DOHH2 (cell line): Measurements from ENCODE around the gene SLC44A1.

Experiments
- H3F3A ChIP-seq: fragments of 200-600 bp; sonication (generic), shearing (Covaris generic); 2 replicates; pipeline ENCODE4 v1.6.0; 2016; ENCODE audit warnings: antibody characterized with exemption, mild to moderate bottlenecking; ENCODE audit not compliant: control insufficient read depth, insufficient read depth
- H3K27ac ChIP-seq: fragments of 200-600 bp; sonication (generic); 2 replicates; pipeline ENCODE4 v1.5.1; 2014; ENCODE audit warnings: low read depth, mild to moderate bottlenecking, low read length, moderate library complexity
- H3K27me3 ChIP-seq: fragments of 200-600 bp; sonication (generic); 2 replicates; pipeline ENCODE4 v1.6.1; 2014; ENCODE audit warnings: mild to moderate bottlenecking, low read length, mixed read lengths; ENCODE audit not compliant: control insufficient read depth
- H3K36me3 ChIP-seq: fragments of 200-600 bp; sonication (generic); 2 replicates; pipeline ENCODE4 v1.6.1; 2014; ENCODE audit warnings: mild to moderate bottlenecking, low read length, moderate library complexity, mixed read lengths; ENCODE audit not compliant: control insufficient read depth
- H3K4me1 ChIP-seq: fragments of 200-600 bp; sonication (generic); 2 replicates; pipeline ENCODE4 v1.6.1; 2014; ENCODE audit warnings: mild to moderate bottlenecking, low read length, mixed read lengths; ENCODE audit not compliant: control insufficient read depth
- H3K4me2 ChIP-seq: fragments of 200-600 bp; sonication (generic); 2 replicates; pipeline ENCODE4 v1.6.0; 2014; ENCODE audit warnings: mild to moderate bottlenecking, low read length, moderate library complexity
- H3K4me3 ChIP-seq: fragments of 200-600 bp; sonication (generic); 2 replicates; pipeline ENCODE4 v1.5.1; 2014; ENCODE audit warnings: mild to moderate bottlenecking, low read length, mixed read lengths
- H3K79me2 ChIP-seq: fragments of 200-600 bp; sonication (generic); 2 replicates; pipeline ENCODE4 v1.6.1; 2014; ENCODE audit warnings: mild to moderate bottlenecking, low read length, mixed read lengths; ENCODE audit not compliant: control insufficient read depth
- H3K9me2 ChIP-seq: fragments of 200-600 bp; sonication (generic); replicated peaks from 2 replicates; pipeline ENCODE4 v1.6.1; 2014; ENCODE audit warnings: mild to moderate bottlenecking, low read length, mixed read lengths; ENCODE audit not compliant: control insufficient read depth
- H3K9me3 ChIP-seq: fragments of 200-600 bp; sonication (generic); 2 replicates; pipeline ENCODE4 v1.6.1; 2014; ENCODE audit warnings: antibody characterized with exemption, low read length, mixed read lengths; ENCODE audit not compliant: control insufficient read depth, insufficient read depth
- H4K20me1 ChIP-seq: fragments of 200-600 bp; sonication (generic); 2 replicates; pipeline ENCODE4 v1.6.0; 2014; ENCODE audit warnings: low read depth, mild to moderate bottlenecking, antibody characterized with exemption, low read length, moderate library complexity; ENCODE audit not compliant: control insufficient read depth, insufficient read depth
- EZH2phosphoT487 ChIP-seq: fragments of 200-600 bp; sonication (generic); IDR thresholded peaks from 2 replicates; pipeline ENCODE4 v1.6.1; 2017; ENCODE audit warnings: borderline replicate concordance, mild to moderate bottlenecking, antibody characterized with exemption, low read length, moderate library complexity, mixed read lengths
- TF ChIP-seq, protein P1 (sequence below): fragments of 200-600 bp; sonication (generic); IDR thresholded peaks from one replicate; pipeline ENCODE4 v1.5.1; 2014; ENCODE audit warnings: antibody characterized with exemption, mild to moderate bottlenecking, low read depth, low read length; ENCODE audit not compliant: poor library complexity, severe bottlenecking

Gene SLC44A1

GRCh38 chr9:105361873-105362272, 117.4 kb downstream of the SLC44A1 start:
- Histone ChIP-seq H3K4me2 (no peak overlapping the region), H3K79me2 (no peaks in the 10 kb centered on the region), H3F3A (no peaks in the 10 kb centered on the region), H3K36me3 (peaks cover 2% of the 10 kb centered on the region; the same call in 1 of the 2 replicates), H3K4me3 (no peak overlapping the region), H3K9me2 (no peaks in the 10 kb centered on the region), H3K27me3 (no peaks in the 10 kb centered on the region), H3K9me3 (no peaks in the 10 kb centered on the region), H4K20me1 (no peaks in the 10 kb centered on the region), H3K27ac (no peak overlapping the region), H3K4me1 (peaks cover 7% of the 10 kb centered on the region)
- no peak for TF ChIP-seq EZH2phosphoT487
- TF ChIP-seq, protein P1, sequence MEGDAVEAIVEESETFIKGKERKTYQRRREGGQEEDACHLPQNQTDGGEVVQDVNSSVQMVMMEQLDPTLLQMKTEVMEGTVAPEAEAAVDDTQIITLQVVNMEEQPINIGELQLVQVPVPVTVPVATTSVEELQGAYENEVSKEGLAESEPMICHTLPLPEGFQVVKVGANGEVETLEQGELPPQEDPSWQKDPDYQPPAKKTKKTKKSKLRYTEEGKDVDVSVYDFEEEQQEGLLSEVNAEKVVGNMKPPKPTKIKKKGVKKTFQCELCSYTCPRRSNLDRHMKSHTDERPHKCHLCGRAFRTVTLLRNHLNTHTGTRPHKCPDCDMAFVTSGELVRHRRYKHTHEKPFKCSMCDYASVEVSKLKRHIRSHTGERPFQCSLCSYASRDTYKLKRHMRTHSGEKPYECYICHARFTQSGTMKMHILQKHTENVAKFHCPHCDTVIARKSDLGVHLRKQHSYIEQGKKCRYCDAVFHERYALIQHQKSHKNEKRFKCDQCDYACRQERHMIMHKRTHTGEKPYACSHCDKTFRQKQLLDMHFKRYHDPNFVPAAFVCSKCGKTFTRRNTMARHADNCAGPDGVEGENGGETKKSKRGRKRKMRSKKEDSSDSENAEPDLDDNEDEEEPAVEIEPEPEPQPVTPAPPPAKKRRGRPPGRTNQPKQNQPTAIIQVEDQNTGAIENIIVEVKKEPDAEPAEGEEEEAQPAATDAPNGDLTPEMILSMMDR: no peak

- Histone ChIP-seq H3K9me3 (no peaks in the 10 kb centered on the region), H3K4me2 (no peak overlapping the region), H3K79me2 (no peaks in the 10 kb centered on the region), H3K36me3 (peaks cover 2% of the 10 kb centered on the region; the same call in 1 of the 2 replicates), H3K27ac (no peak overlapping the region), H3K4me3 (no peak overlapping the region), H3K4me1 (peaks cover 7% of the 10 kb centered on the region), H4K20me1 (no peaks in the 10 kb centered on the region), H3K27me3 (no peaks in the 10 kb centered on the region), H3F3A (no peaks in the 10 kb centered on the region), H3K9me2 (no peaks in the 10 kb centered on the region)
- TF ChIP-seq EZH2phosphoT487: no peak
- TF ChIP-seq, protein P1: no peak
These were observed 118.0 kb downstream of the SLC44A1 start for GRCh38 chr9:105362470-105362869.

- Histone ChIP-seq H3K4me3 (no peak overlapping the region), H3K79me2 (no peaks in the 10 kb centered on the region), H3K9me3 (no peaks in the 10 kb centered on the region), H3K36me3 (peaks cover 2% of the 10 kb centered on the region; the same call in 1 of the 2 replicates), H4K20me1 (no peaks in the 10 kb centered on the region), H3K4me2 (no peak overlapping the region), H3K27ac (no peak overlapping the region), H3F3A (no peaks in the 10 kb centered on the region), H3K9me2 (no peaks in the 10 kb centered on the region), H3K27me3 (no peaks in the 10 kb centered on the region), H3K4me1 (no peaks in the 10 kb centered on the region)
- TF ChIP-seq EZH2phosphoT487: no peak
- TF ChIP-seq, protein P1: no peak
These were observed 119.4 kb downstream of the SLC44A1 start for GRCh38 chr9:105363837-105364236.

DNA sequence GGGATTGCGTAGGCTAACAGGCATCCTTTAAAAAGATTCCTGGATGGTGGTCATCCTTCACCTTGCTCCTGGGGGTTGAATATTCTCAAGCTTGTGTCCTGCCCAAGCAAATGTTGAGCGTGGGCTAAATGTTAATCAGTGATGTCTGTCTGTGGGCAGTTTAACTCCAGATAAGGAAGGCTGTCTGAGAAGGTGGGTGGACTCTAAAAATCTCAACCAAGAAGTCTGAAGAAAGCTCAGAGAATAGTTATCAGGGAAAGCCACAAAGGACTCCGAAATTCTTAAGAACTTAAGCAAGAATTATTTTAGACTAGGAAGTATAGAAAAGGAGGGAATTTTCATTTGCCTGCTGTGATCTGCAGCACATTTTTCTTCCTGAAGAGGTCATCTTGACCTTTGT, 125.5 kb downstream of the SLC44A1 start:
- H3K27me3 ChIP-seq: no peaks in the 10 kb centered on the region
- no peaks in the 10 kb centered on the region for H3K4me1 ChIP-seq
- TF ChIP-seq, protein P1: no peak
- no peak for TF ChIP-seq EZH2phosphoT487

More for the DNA sequence above, 125.5 kb downstream of the SLC44A1 start:
- H3K79me2 ChIP-seq: no peaks in the 10 kb centered on the region
- no peaks in the 10 kb centered on the region for H4K20me1 ChIP-seq
- H3F3A ChIP-seq: no peaks in the 10 kb centered on the region
- no peaks in the 10 kb centered on the region for H3K36me3 ChIP-seq
- H3K4me3 ChIP-seq: no peak overlapping the region
- no peak overlapping the region for H3K4me2 ChIP-seq
- no peaks in the 10 kb centered on the region for H3K9me3 ChIP-seq
- no peaks in the 10 kb centered on the region for H3K9me2 ChIP-seq
- H3K27ac ChIP-seq: no peak overlapping the region
